Astrocyte (in vitro differentiated cells and primary cell): ENCODE results near the gene ENOX1. TPM values are rescaled to one million over a fixed set of nuclear protein-coding genes. Genes with fewer than 3 reads are reported as not detected.

Source experiments
- DNase-seq: peaks from one replicate; pipeline ENCODE4 v3.0.0-alpha.2; 2010; ENCODE audit warnings: low read depth
- FAIRE-seq: peaks from 2 replicates; lab custom pipeline; 2011; peaks lifted over from hg19 to GRCh38; lab: Jason Lieb, UNC
- H2AFZ ChIP-seq: 2 replicates; pipeline ENCODE4 v1.6.0; 2012; ENCODE audit warnings: low read depth, low read length, inconsistent platforms
- H3K27ac ChIP-seq: 2 replicates; pipeline ENCODE4 v1.5.1; 2011; ENCODE audit warnings: low read depth, low read length, inconsistent platforms
- H3K27me3 ChIP-seq: 2 replicates; pipeline ENCODE4 v1.6.0; 2011; ENCODE audit warnings: low read length, inconsistent platforms; ENCODE audit not compliant: insufficient read depth
- H3K36me3 ChIP-seq: 2 replicates; pipeline ENCODE4 v1.5.1; 2011; ENCODE audit warnings: low read length, inconsistent platforms; ENCODE audit not compliant: insufficient read depth
- H3K4me1 ChIP-seq: 2 replicates; pipeline ENCODE4 v1.5.1; 2011; ENCODE audit warnings: low read length, inconsistent platforms; ENCODE audit not compliant: insufficient read depth
- H3K4me2 ChIP-seq: 2 replicates; pipeline ENCODE4 v1.6.0; 2012; ENCODE audit warnings: low read length, inconsistent platforms
- H3K4me3 ChIP-seq: 2 replicates; pipeline ENCODE4 v1.5.1; 2011; ENCODE audit warnings: low read depth, mild to moderate bottlenecking, low read length, inconsistent platforms; ENCODE audit not compliant: insufficient read depth
- H3K79me2 ChIP-seq: 2 replicates; pipeline ENCODE4 v1.6.0; 2012; ENCODE audit warnings: mild to moderate bottlenecking, low read length, inconsistent platforms; ENCODE audit not compliant: insufficient read depth
- H3K9ac ChIP-seq: 2 replicates; pipeline ENCODE4 v1.6.0; 2012; ENCODE audit warnings: mild to moderate bottlenecking, low read length, inconsistent platforms
- H3K9me3 ChIP-seq: 2 replicates; pipeline ENCODE4 v1.5.1; 2012; ENCODE audit warnings: low read depth, mild to moderate bottlenecking, low read length, inconsistent platforms; ENCODE audit not compliant: insufficient read depth
- H4K20me1 ChIP-seq: 2 replicates; pipeline ENCODE4 v1.6.0; 2012; ENCODE audit warnings: low read length, inconsistent platforms; ENCODE audit not compliant: insufficient read depth
- H3K27ac Mint-ChIP-seq: one replicate; pipeline ENCODE4 v1.8.0; 2021; ENCODE audit warnings: mild to moderate bottlenecking, mixed read lengths; ENCODE audit not compliant: unreplicated experiment
- H3K27me3 Mint-ChIP-seq: one replicate; pipeline ENCODE4 v1.8.0; 2021; ENCODE audit warnings: low read depth, mixed read lengths; ENCODE audit not compliant: unreplicated experiment
- H3K36me3 Mint-ChIP-seq: one replicate; pipeline ENCODE4 v1.8.0; 2021; ENCODE audit warnings: low read depth, mixed read lengths; ENCODE audit not compliant: unreplicated experiment
- H3K4me1 Mint-ChIP-seq: one replicate; pipeline ENCODE4 v1.8.0; 2021; ENCODE audit warnings: low read depth, mixed read lengths; ENCODE audit not compliant: unreplicated experiment
- H3K4me3 Mint-ChIP-seq: one replicate; pipeline ENCODE4 v1.8.0; 2021; ENCODE audit warnings: mild to moderate bottlenecking, moderate library complexity, mixed read lengths; ENCODE audit not compliant: unreplicated experiment
- H3K9me3 Mint-ChIP-seq: one replicate; pipeline ENCODE4 v1.8.0; 2021; ENCODE audit warnings: mild to moderate bottlenecking, mixed read lengths; ENCODE audit not compliant: unreplicated experiment
- EZH2 ChIP-seq: IDR thresholded peaks from 2 replicates; pipeline ENCODE4 v1.6.1; 2012; ENCODE audit warnings: mild to moderate bottlenecking, low read length, inconsistent platforms; ENCODE audit not compliant: insufficient read depth
- total RNA-seq: library from RNA; stranded (reverse); gene quantifications from 2 replicates; pipeline ENCODE4 v1.2.1, GENCODE V29; 2021
- TF ChIP-seq, protein P1 (sequence below): IDR thresholded peaks from 2 replicates; pipeline ENCODE4 v1.5.1; 2011; ENCODE audit warnings: low read depth, mild to moderate bottlenecking, inconsistent platforms, low read length, moderate library complexity; ENCODE audit not compliant: insufficient read depth

ENOX1 gene
- total RNA-seq, 1 donor from 2014 or later: 2.3 TPM

DNA sequence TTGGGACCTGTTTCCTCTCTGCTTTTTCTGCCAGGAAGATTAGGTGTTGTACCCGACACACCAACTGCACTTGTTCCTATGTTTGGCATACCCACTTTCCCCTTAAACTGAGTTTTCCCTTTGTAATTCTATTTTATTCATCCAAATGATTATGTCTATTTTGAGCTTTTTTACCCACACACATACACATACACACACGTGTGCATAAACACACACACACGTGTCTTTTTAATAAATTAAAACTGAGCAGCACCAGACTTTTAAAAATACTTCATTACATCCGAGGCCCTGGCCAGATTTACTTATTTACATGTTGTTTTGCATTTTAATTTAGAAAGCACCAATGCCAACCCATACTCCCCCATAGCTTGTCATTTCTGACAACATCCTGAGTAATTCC is 413.4 kb downstream of the ENOX1 start:
- no peak overlapping the region for H3K27ac ChIP-seq
- no peaks in the 10 kb centered on the region for H3K79me2 ChIP-seq
- H3K4me2 ChIP-seq: no peak overlapping the region
- no peak overlapping the region for H2AFZ ChIP-seq
- Mint-ChIP-seq H3K4me3 (no peak overlapping the region), H3K9me3 (peaks cover 5% of the 10 kb centered on the region), H3K36me3 (no peaks in the 10 kb centered on the region), H3K27me3 (no peaks in the 10 kb centered on the region), H3K27ac (no peak overlapping the region), H3K4me1 (peaks cover 7% of the 10 kb centered on the region)
- H3K9me3 ChIP-seq: no peaks in the 10 kb centered on the region
- peaks cover 6% of the 10 kb centered on the region for H3K27me3 ChIP-seq
- H4K20me1 ChIP-seq: no peaks in the 10 kb centered on the region
- no peak overlapping the region for H3K4me3 ChIP-seq
- FAIRE-seq: no peak
- no peak overlapping the region for H3K9ac ChIP-seq
- H3K36me3 ChIP-seq: no peaks in the 10 kb centered on the region
- TF ChIP-seq, protein P1, sequence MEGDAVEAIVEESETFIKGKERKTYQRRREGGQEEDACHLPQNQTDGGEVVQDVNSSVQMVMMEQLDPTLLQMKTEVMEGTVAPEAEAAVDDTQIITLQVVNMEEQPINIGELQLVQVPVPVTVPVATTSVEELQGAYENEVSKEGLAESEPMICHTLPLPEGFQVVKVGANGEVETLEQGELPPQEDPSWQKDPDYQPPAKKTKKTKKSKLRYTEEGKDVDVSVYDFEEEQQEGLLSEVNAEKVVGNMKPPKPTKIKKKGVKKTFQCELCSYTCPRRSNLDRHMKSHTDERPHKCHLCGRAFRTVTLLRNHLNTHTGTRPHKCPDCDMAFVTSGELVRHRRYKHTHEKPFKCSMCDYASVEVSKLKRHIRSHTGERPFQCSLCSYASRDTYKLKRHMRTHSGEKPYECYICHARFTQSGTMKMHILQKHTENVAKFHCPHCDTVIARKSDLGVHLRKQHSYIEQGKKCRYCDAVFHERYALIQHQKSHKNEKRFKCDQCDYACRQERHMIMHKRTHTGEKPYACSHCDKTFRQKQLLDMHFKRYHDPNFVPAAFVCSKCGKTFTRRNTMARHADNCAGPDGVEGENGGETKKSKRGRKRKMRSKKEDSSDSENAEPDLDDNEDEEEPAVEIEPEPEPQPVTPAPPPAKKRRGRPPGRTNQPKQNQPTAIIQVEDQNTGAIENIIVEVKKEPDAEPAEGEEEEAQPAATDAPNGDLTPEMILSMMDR: no peak
- TF ChIP-seq EZH2: no peak
- no peak for DNase-seq
- peaks cover 13% of the 10 kb centered on the region for H3K4me1 ChIP-seq

DNA sequence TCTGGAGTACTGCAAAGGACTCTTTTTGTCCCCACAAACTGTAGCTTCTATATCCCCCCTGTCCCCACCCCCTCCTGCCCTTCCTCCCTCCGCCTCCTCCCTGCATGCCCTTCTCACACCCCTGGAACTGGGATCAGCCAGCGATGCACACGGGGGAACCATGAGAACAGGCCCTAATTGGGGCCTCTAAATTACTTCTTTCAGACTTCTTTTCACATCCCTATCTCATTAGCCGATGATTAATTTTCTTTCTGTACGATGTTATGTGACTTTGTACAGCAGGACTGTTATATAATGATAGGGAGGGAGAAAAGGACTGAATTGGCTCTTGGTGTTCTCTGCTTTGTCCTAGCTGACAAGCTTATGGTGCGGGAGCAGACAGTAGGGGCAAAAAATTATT is 415.9 kb downstream of the ENOX1 start:
- no peak overlapping the region for H3K27ac Mint-ChIP-seq
- no peaks in the 10 kb centered on the region for H3K36me3 ChIP-seq
- H3K36me3 Mint-ChIP-seq: no peaks in the 10 kb centered on the region
- H3K9me3 Mint-ChIP-seq: no peaks in the 10 kb centered on the region
- TF ChIP-seq EZH2: no peak
- TF ChIP-seq, protein P1: no peak
- peaks cover 8% of the 10 kb centered on the region for H3K4me1 Mint-ChIP-seq
- no peak overlapping the region for H2AFZ ChIP-seq
- H3K4me2 ChIP-seq: no peak overlapping the region
- no peaks in the 10 kb centered on the region for H4K20me1 ChIP-seq
- DNase-seq: no peak
- no peak overlapping the region for H3K4me3 Mint-ChIP-seq
- no peaks in the 10 kb centered on the region for H3K79me2 ChIP-seq
- peaks cover 14% of the 10 kb centered on the region for H3K4me1 ChIP-seq
- H3K9me3 ChIP-seq: no peaks in the 10 kb centered on the region
- no peak overlapping the region for H3K27ac ChIP-seq
- H3K9ac ChIP-seq: no peak overlapping the region
- no peak for FAIRE-seq
- H3K27me3 Mint-ChIP-seq: no peaks in the 10 kb centered on the region
- H3K27me3 ChIP-seq: peaks cover 6% of the 10 kb centered on the region
- H3K4me3 ChIP-seq: no peak overlapping the region

DNA sequence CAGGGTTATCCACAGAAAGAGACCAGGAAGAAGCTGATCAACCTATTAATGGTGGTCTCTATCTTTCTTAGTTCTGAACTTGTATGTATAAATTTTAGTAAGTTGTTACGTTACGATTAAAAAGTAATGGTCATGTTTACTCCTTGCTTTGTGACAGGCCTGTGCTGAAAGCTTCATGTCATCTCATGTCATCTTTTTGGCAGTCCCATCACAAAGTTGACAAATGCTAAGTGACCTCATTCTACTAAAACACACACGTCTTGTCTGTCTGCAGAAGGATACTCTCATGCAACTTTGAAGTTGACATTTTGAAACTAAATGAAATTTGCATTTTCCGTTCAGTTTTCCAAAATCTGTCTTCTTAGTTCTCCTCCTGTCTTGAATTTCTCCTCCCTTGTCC is 417.5 kb downstream of the ENOX1 start:
- no peak for FAIRE-seq
- H3K27ac Mint-ChIP-seq: no peak overlapping the region
- peaks cover 13% of the 10 kb centered on the region for H3K4me1 ChIP-seq

More for the DNA sequence above, 417.5 kb downstream of the ENOX1 start:
- H3K79me2 ChIP-seq: no peaks in the 10 kb centered on the region
- no peak overlapping the region for H3K27ac ChIP-seq
- no peak overlapping the region for H3K4me3 ChIP-seq
- no peaks in the 10 kb centered on the region for H3K36me3 ChIP-seq
- no peak overlapping the region for H3K4me3 Mint-ChIP-seq
- H3K36me3 Mint-ChIP-seq: no peaks in the 10 kb centered on the region
- peaks cover 6% of the 10 kb centered on the region for H3K27me3 ChIP-seq
- no peaks in the 10 kb centered on the region for H3K9me3 ChIP-seq
- H2AFZ ChIP-seq: no peak overlapping the region
- H3K4me1 Mint-ChIP-seq: peaks cover 1% of the 10 kb centered on the region
- no peaks in the 10 kb centered on the region for H4K20me1 ChIP-seq
- no peak overlapping the region for H3K9ac ChIP-seq
- DNase-seq: no peak
- TF ChIP-seq EZH2: no peak
- TF ChIP-seq, protein P1: no peak
- no peaks in the 10 kb centered on the region for H3K27me3 Mint-ChIP-seq
- no peak overlapping the region for H3K4me2 ChIP-seq
- no peaks in the 10 kb centered on the region for H3K9me3 Mint-ChIP-seq
